Keratinocyte (primary cell): ENCODE results near the gene TMTC2.
"Not testable (repeated sequence)": the region's sequence is repeated elsewhere in the genome, so short reads cannot be mapped to it uniquely, and the experiment has no call there.

Source experiments
- EZH2 ChIP-seq: IDR thresholded peaks from one replicate; pipeline ENCODE4 v1.6.1; 2012; ENCODE audit warnings: inconsistent platforms, mild to moderate bottlenecking, low read length, moderate library complexity
- TF ChIP-seq, protein P1 (sequence below), 3 experiments: IDR thresholded peaks in 1 of 3; conservative IDR thresholded peaks in 1 of 3; optimal IDR thresholded peaks in 1 of 3; 2 replicates in 2 of 3; 3 replicates in 1 of 3; pipeline versions ENCODE3 to v1.5.1; 2011; ENCODE audit warnings: low read length in 3 of 3, mild to moderate bottlenecking in 3 of 3, moderate library complexity in 2 of 3, control low read depth in 1 of 3, inconsistent platforms in 1 of 3; ENCODE audit not compliant: insufficient read depth in 2 of 3; ENCODE audit errors: extremely low read depth in 1 of 3

DNA sequence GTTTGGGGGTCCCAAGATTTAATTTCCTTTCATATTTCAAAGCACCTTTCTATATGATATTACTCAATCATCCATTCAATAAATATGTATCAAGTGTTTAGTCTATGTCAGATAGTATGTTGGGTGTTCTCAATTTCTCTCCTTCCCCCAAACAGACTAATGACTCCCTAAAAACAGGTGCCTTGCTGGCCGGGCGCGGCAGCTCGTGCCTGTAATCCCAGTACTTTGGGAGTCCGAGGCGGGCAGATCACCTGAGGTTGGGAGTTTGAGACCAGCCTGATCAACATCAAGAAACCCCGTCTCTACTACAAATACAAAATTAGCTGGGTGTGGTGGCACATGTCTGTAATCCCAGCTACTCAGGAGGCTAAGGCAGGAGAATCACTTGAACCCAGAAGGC is 78.5 kb downstream of the TMTC2 start:
- TF ChIP-seq, protein P1, sequence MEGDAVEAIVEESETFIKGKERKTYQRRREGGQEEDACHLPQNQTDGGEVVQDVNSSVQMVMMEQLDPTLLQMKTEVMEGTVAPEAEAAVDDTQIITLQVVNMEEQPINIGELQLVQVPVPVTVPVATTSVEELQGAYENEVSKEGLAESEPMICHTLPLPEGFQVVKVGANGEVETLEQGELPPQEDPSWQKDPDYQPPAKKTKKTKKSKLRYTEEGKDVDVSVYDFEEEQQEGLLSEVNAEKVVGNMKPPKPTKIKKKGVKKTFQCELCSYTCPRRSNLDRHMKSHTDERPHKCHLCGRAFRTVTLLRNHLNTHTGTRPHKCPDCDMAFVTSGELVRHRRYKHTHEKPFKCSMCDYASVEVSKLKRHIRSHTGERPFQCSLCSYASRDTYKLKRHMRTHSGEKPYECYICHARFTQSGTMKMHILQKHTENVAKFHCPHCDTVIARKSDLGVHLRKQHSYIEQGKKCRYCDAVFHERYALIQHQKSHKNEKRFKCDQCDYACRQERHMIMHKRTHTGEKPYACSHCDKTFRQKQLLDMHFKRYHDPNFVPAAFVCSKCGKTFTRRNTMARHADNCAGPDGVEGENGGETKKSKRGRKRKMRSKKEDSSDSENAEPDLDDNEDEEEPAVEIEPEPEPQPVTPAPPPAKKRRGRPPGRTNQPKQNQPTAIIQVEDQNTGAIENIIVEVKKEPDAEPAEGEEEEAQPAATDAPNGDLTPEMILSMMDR (optimal IDR thresholded peaks at IDR 0.05 in 1 of 3, IDR thresholded peaks at IDR 0.05 in 1 of 3, conservative IDR thresholded peaks at IDR 0.05 in 1 of 3; ENCODE audit: extremely low read depth in 1 of 3, insufficient read depth in 2 of 3, low read length in 3 of 3): not testable (repeated sequence)
- TF ChIP-seq EZH2: not testable (repeated sequence)
